Measurements from ENCODE around the gene LPO. TPM values are rescaled to one million over a fixed set of nuclear protein-coding genes. Genes with fewer than 3 reads are reported as not detected.

LPO gene
- total and polyA plus RNA-seq, 7 donors, result 0.01 TPM; not detected in 6

DNA sequence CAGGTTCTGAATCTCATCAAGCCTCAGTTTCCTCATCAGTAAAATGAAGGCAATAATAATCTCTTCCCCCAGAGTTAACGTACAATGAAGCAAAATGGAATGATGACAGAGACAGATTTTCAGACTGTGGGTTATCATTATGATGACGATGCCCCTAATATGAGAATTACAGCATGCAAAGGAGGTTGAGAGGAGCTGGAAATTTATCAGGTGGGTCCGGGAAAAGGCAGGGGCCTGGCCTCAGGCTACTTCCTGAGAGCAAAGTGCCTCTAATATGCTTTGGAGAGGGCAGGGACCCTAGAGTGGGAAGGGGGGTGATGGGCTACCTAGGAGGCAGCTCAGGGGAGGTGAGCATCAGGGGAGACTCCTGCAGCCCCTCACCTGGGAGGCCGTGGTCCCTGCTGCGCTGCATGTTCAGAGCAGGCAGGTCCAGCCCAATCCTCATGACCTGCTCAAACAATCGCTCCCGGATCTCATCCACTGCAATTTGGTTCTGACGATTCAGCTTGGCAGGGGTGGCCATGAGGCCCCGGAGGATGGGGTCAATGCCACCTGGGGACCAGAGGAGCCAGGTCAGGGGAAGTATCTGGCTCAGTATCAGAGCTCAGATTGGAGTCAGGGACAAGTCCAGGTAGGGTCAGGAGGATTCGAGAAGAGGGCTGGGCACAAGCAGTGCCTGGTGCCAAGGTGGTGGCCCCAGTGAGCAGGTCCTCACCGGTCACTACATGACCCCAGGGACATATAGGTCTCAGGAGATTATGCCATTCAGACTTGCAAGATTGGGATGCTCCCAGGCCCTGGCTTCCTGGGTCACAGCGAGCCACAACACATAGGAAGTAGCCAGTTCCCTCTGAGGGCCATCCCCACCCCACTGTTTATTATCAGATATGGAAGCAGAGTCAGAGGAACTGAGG, 34.2 kb downstream of the LPO start:
- intact Hi-C loops (cut with DNase I), result no loop called here
- peaks cover 0 to 3% (median 0%) of the 10 kb centered on the region in 3 donors for H3K27me3 ChIP-seq (ENCODE audit: insufficient read depth in 3 of 3, low read length in 2 of 3)
- TF ChIP-seq, protein P1, sequence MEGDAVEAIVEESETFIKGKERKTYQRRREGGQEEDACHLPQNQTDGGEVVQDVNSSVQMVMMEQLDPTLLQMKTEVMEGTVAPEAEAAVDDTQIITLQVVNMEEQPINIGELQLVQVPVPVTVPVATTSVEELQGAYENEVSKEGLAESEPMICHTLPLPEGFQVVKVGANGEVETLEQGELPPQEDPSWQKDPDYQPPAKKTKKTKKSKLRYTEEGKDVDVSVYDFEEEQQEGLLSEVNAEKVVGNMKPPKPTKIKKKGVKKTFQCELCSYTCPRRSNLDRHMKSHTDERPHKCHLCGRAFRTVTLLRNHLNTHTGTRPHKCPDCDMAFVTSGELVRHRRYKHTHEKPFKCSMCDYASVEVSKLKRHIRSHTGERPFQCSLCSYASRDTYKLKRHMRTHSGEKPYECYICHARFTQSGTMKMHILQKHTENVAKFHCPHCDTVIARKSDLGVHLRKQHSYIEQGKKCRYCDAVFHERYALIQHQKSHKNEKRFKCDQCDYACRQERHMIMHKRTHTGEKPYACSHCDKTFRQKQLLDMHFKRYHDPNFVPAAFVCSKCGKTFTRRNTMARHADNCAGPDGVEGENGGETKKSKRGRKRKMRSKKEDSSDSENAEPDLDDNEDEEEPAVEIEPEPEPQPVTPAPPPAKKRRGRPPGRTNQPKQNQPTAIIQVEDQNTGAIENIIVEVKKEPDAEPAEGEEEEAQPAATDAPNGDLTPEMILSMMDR (IDR thresholded peaks at IDR 0.05), result no peak
- no peak overlapping the region for H3K4me3 ChIP-seq
- H3K36me3 ChIP-seq (ENCODE audit: insufficient read depth in 1 of 2, low read depth in 1 of 2), result no peaks in the 10 kb centered on the region
- no peaks in the 10 kb centered on the region for H3K9me3 ChIP-seq
- 77 to 83% (median 79%) methylated on average over 11 to 12 of the region's 12 CpGs for WGBS, 3 donors
- H3K4me1 ChIP-seq, result no peaks in the 10 kb centered on the region
- ATAC-seq (no peak), DNase-seq (no peak)
- H3K27ac ChIP-seq, result no peak overlapping the region

DNA sequence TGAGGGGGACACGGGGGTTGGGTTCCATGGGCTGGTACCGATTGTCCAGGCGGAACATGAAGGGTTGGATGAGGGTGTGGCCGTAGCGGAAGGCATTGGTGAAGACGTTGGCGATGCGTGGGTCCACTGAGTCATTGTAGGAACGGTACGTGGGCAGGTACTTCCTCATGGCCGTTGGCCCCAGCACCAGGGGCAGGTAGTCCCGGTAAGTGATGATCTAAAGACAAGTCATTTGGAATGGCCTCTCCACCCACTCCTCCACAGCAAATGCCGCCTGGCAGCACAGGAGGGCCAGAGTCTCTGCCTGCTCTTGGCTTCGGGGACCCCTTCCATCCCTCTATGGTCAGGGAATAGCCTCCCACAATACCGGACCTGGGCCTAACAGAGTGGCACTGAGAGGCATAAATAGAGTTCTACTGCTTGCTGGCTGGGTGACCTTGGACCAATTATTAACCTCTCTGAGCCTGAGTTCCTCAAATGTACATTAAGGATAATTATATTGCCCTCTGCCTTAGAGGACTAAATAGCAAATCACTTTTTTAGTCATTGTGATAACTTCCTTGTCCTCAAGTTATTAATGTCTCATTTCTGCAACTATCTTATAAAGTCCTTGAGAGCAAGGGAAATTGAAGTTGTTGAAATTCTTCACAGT, 35.2 kb downstream of the LPO start:
- H3K4me3 ChIP-seq, result no peak overlapping the region
- no peak for ATAC-seq
- no peaks in the 10 kb centered on the region for H3K9me3 ChIP-seq
- H3K27me3 ChIP-seq (ENCODE audit: insufficient read depth in 3 of 3, low read length in 2 of 3), result no peaks in the 10 kb centered on the region
- TF ChIP-seq, protein P1 (IDR thresholded peaks at IDR 0.05), result no peak
- intact Hi-C loops (cut with DNase I), result no loop called here
- H3K36me3 ChIP-seq (ENCODE audit: insufficient read depth in 1 of 2, low read depth in 1 of 2), result no peaks in the 10 kb centered on the region
- WGBS, 3 donors, result 83 to 92% (median 87%) methylated on average over 15 of the region's 15 CpGs
- DNase-seq, result no peak
- no peaks in the 10 kb centered on the region for H3K4me1 ChIP-seq
- H3K27ac ChIP-seq, result no peak overlapping the region

DNA sequence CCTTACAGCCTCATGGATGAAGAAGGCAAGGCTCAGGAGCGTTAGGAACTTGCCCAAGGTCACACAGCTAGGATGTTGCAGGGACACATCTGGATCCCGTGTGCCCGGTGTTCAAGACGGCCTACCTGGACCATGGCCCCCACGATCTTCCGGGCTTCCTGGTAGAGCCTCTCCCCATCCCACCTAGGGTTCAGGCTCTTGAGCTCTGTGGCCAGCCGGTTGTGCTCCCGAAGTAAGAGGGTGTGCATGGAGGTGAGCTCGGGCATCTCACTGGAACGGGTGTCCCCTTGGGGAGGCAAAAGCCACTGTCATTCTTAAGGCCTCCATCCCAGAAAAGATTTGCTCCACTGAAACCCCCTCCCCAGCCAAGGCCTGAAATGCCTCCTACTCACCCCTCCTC, 37.0 kb downstream of the LPO start:
- peaks cover 0 to 6% (median 2%) of the 10 kb centered on the region in 3 donors for H3K27me3 ChIP-seq (ENCODE audit: insufficient read depth in 3 of 3, low read length in 2 of 3)
- TF ChIP-seq, protein P1 (IDR thresholded peaks at IDR 0.05), result no peak
- no peak overlapping the region for H3K27ac ChIP-seq
- no peak for DNase-seq
- H3K9me3 ChIP-seq, result no peaks in the 10 kb centered on the region
- no peak for ATAC-seq
- WGBS, 3 donors, result 88 to 92% (median 91%) methylated on average over 10 of the region's 10 CpGs
- no peaks in the 10 kb centered on the region for H3K36me3 ChIP-seq (ENCODE audit: insufficient read depth in 1 of 2, low read depth in 1 of 2)
- intact Hi-C loops (cut with DNase I), result no loop called here
- H3K4me1 ChIP-seq, result no peaks in the 10 kb centered on the region
- H3K4me3 ChIP-seq, result no peak overlapping the region

GRCh38 chr17:58276423-58276822, 38.0 kb downstream of the LPO start:
- DNase-seq (no peak), ATAC-seq (no peak)
- H3K4me3 ChIP-seq, result no peak overlapping the region
- H3K27ac ChIP-seq, result no peak overlapping the region
- TF ChIP-seq, protein P1 (IDR thresholded peaks at IDR 0.05), result no peak
- 61 to 69% (median 64%) methylated on average over 2 of the region's 2 CpGs for WGBS, 3 donors
- intact Hi-C loops (cut with DNase I), result no loop called here
- no peaks in the 10 kb centered on the region for H3K4me1 ChIP-seq
- H3K36me3 ChIP-seq (ENCODE audit: insufficient read depth in 1 of 2, low read depth in 1 of 2), result no peaks in the 10 kb centered on the region
- H3K27me3 ChIP-seq (ENCODE audit: insufficient read depth in 3 of 3, low read length in 2 of 3), result peaks cover 0 to 12% (median 3%) of the 10 kb centered on the region in 3 donors
- H3K9me3 ChIP-seq, result no peaks in the 10 kb centered on the region

All from psoas muscle (tissue), 8 donors.